ENCODE measurements around the gene PCSK4.

GRCh38 chr19:1482361-1483130 lies 7.6 kb downstream of the PCSK4 start:
- no peak for TF ChIP-seq EP300 (IDR thresholded peaks at IDR 0.05; ENCODE audit: low read depth)
- TF ChIP-seq CTCF (IDR thresholded peaks at IDR 0.05) = no peak
- no peak for TF ChIP-seq POLR2AphosphoS5 (IDR thresholded peaks at IDR 0.05)

Measured in transverse colon (tissue), 4 donors.